OCI-LY7 (cell line): ENCODE measurements around the gene HLX. TPM values are rescaled to one million over a fixed set of nuclear protein-coding genes. Genes with fewer than 3 reads are reported as not detected.

Experiments
- BruUV-seq: library from RNA; stranded (reverse); fragments of 400-500 nt; replicated peaks from 2 replicates; lab custom pipeline; 2021; lab: Mats Ljungman, UMichigan
- CTCF ChIA-PET: fragments of 300-600 bp; sonication (Branson Sonifier 250); formaldehyde crosslinking; loops from one replicate; lab custom pipeline; 2022; ENCODE audit warnings: antibody characterized with exemption; ENCODE audit not compliant: unreplicated experiment; lab: Charles Lee
- POLR2A ChIA-PET: fragments of 300-600 bp; sonication (Branson Sonifier 250); formaldehyde crosslinking; loops from one replicate; lab custom pipeline; 2022; ENCODE audit warnings: antibody characterized with exemption; lab: Charles Lee
- DNase-seq: peaks from one replicate; pipeline ENCODE4 v3.0.0-alpha.2; 2015; ENCODE audit warnings: low spot score
- H2AFZ ChIP-seq: fragments of 200-600 bp; sonication (generic), shearing (Covaris generic); 2 replicates; pipeline ENCODE4 v1.6.1; 2014; ENCODE audit warnings: mild to moderate bottlenecking, antibody characterized with exemption, low read length, moderate library complexity
- H3K27ac ChIP-seq: fragments of 200-600 bp; sonication (generic); 2 replicates; pipeline ENCODE4 v1.5.1; 2014; ENCODE audit warnings: mixed run types, low read depth, mild to moderate bottlenecking, moderate library complexity, low read length, inconsistent platforms; ENCODE audit not compliant: poor library complexity, severe bottlenecking
- H3K36me3 ChIP-seq: fragments of 200-600 bp; sonication (generic); 2 replicates; pipeline ENCODE4 v1.6.1; 2014; ENCODE audit warnings: mild to moderate bottlenecking, antibody characterized with exemption, low read length, moderate library complexity, mixed read lengths; ENCODE audit not compliant: insufficient read depth
- H3K4me1 ChIP-seq: fragments of 200-600 bp; sonication (generic); 2 replicates; pipeline ENCODE4 v1.5.1; 2014; ENCODE audit warnings: mild to moderate bottlenecking, low read length; ENCODE audit not compliant: insufficient read depth, poor library complexity, severe bottlenecking
- H3K4me2 ChIP-seq: fragments of 200-600 bp; sonication (generic); 2 replicates; pipeline ENCODE4 v1.6.1; 2014; ENCODE audit warnings: mild to moderate bottlenecking, low read length
- H3K4me3 ChIP-seq: fragments of 200-600 bp; sonication (generic); 2 replicates; pipeline ENCODE4 v1.5.1; 2014; ENCODE audit warnings: mild to moderate bottlenecking, low read depth, low read length; ENCODE audit not compliant: poor library complexity, severe bottlenecking
- H3K79me2 ChIP-seq: fragments of 200-600 bp; sonication (generic); 2 replicates; pipeline ENCODE4 v1.6.1; 2016; ENCODE audit warnings: low read depth, mild to moderate bottlenecking, low read length, moderate library complexity, mixed read lengths; ENCODE audit not compliant: insufficient read depth
- H3K9me2 ChIP-seq: fragments of 200-600 bp; sonication (generic); 2 replicates; pipeline ENCODE4 v1.6.1; 2016; ENCODE audit warnings: mild to moderate bottlenecking, low read length, mixed read lengths; ENCODE audit not compliant: insufficient read depth
- H3K9me3 ChIP-seq: fragments of 200-600 bp; sonication (generic); 2 replicates; pipeline ENCODE4 v1.6.1; 2014; ENCODE audit warnings: mild to moderate bottlenecking, mixed run types, low read length, mixed read lengths
- H4K20me1 ChIP-seq: fragments of 200-600 bp; sonication (generic); 2 replicates; pipeline ENCODE4 v1.6.1; 2014; ENCODE audit warnings: mild to moderate bottlenecking, antibody characterized with exemption, low read length, moderate library complexity, mixed read lengths; ENCODE audit not compliant: insufficient read depth
- EZH2phosphoT487 ChIP-seq: fragments of 200-600 bp; sonication (generic); IDR thresholded peaks from 2 replicates; pipeline ENCODE4 v1.6.1; 2018; ENCODE audit warnings: low read depth, borderline replicate concordance, mild to moderate bottlenecking, mixed run types, antibody characterized with exemption, low read length, moderate library complexity, mixed read lengths
- intact Hi-C: fragments of 100-400 bp; cut with micrococcal nuclease; formaldehyde crosslinking; loops from one replicate; pipeline ENCODE4 v1.10.0; 2022; ENCODE audit not compliant: unreplicated experiment
- total RNA-seq, 2 experiments: library from RNA; depleted of rRNA in 1 of 2; stranded (reverse); fragments of >200 nt in 1 of 2; shearing (Covaris generic) in 1 of 2; gene quantifications; 2 replicates each; pipeline ENCODE4 v1.2.3, GENCODE V29; 2014 to 2022
- TF ChIP-seq, protein P1 (sequence below): fragments of 200-600 bp; sonication (generic); conservative IDR thresholded peaks from 2 replicates; pipeline ENCODE4 v1.5.1; 2014; ENCODE audit warnings: mild to moderate bottlenecking, antibody characterized with exemption, low read length, moderate library complexity, mixed read lengths

The HLX gene
- total RNA-seq, 2 experiments from 2014 or later: not detected

DNA sequence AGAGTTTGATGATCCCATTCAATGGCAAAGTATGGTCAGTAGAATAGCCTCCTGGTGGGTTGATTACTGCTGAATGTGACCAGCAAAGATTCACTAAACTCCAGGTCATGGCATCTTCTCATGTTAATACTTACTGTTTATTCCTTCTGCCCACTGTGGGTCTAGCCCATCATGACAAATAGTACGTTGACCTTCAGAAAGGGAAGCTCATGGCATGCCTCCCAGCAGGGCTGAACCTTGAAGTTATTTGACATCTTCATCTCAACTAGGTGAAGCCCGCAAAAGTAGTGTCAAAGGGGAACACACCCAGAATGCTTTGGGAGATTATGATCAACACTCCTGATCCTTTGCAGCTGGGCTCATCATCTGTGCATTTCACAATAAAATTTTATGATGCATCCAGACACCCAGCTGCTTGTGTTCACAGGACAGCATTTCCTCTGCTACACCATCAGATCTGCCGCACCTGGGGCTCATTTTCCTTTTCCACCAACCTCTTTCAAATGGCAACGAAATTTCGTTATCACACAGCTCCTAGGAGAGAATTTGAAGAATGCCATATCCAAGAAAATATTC is 49.6 kb downstream of the HLX start:
- TF ChIP-seq, protein P1, sequence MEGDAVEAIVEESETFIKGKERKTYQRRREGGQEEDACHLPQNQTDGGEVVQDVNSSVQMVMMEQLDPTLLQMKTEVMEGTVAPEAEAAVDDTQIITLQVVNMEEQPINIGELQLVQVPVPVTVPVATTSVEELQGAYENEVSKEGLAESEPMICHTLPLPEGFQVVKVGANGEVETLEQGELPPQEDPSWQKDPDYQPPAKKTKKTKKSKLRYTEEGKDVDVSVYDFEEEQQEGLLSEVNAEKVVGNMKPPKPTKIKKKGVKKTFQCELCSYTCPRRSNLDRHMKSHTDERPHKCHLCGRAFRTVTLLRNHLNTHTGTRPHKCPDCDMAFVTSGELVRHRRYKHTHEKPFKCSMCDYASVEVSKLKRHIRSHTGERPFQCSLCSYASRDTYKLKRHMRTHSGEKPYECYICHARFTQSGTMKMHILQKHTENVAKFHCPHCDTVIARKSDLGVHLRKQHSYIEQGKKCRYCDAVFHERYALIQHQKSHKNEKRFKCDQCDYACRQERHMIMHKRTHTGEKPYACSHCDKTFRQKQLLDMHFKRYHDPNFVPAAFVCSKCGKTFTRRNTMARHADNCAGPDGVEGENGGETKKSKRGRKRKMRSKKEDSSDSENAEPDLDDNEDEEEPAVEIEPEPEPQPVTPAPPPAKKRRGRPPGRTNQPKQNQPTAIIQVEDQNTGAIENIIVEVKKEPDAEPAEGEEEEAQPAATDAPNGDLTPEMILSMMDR: no peak
- TF ChIP-seq EZH2phosphoT487: no peak
- Histone ChIP-seq H3K27ac (no peak overlapping the region), H4K20me1 (no peaks in the 10 kb centered on the region), H3K9me3 (no peaks in the 10 kb centered on the region), H2AFZ (no peak overlapping the region), H3K79me2 (no peaks in the 10 kb centered on the region), H3K4me2 (no peak overlapping the region), H3K9me2 (no peaks in the 10 kb centered on the region), H3K36me3 (no peaks in the 10 kb centered on the region), H3K4me3 (no peak overlapping the region), H3K4me1 (no peaks in the 10 kb centered on the region)
- POLR2A ChIA-PET: interaction anchor here (1.4 to 3.5 kb wide), 2 partner anchors 11 to 13 kb away, joined by 5 to 11 read pairs; no protein-coding TSS in a partner anchor
- CTCF ChIA-PET: no interaction called here
- intact Hi-C loops: no loop called here
- BruUV-seq: no TSS peak
- no peak for DNase-seq

DNA sequence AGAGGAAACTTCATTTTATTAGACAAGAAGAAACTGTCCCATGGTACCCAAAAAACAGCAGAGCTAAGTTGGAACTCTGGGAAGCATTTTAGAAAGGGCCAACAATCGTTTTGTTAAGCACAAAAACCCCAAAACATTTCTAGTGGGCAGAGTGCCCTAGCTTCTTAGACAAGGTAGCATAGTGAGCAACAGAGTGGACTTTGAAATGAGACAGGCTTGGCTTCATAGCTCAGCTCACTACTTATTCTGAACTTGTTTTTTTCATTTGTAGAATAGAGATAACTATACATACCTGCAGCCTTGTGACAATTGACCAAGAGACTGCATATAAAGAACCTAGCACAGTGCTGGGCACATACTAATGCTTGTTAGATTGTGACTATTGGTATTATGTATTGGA is 50.1 kb downstream of the HLX start:
- Histone ChIP-seq H2AFZ (no peak overlapping the region), H3K4me1 (no peaks in the 10 kb centered on the region), H3K36me3 (no peaks in the 10 kb centered on the region), H3K4me3 (no peak overlapping the region), H3K27ac (no peak overlapping the region), H4K20me1 (no peaks in the 10 kb centered on the region), H3K4me2 (no peak overlapping the region), H3K79me2 (no peaks in the 10 kb centered on the region), H3K9me2 (no peaks in the 10 kb centered on the region), H3K9me3 (no peaks in the 10 kb centered on the region)
- DNase-seq: no peak
- POLR2A ChIA-PET: interaction anchor here (1.4 to 3.5 kb wide), 2 partner anchors 11 to 13 kb away, joined by 5 to 11 read pairs; no protein-coding TSS in a partner anchor
- CTCF ChIA-PET: no interaction called here
- intact Hi-C loops: no loop called here
- TF ChIP-seq EZH2phosphoT487: no peak
- TF ChIP-seq, protein P1: no peak
- BruUV-seq: no TSS peak

Other genes starting within 250 kb of the HLX start
- gene C1orf115, start 189.1 kb upstream of the HLX start, total RNA-seq (2014; rRNA removed; shearing (Covaris generic)): not detected in 2 replicates
- not detected in 2 replicates for gene C1orf115, start 189.1 kb upstream of the HLX start, total RNA-seq (2022)
- gene MTARC2, start 131.1 kb upstream of the HLX start, total RNA-seq (2014; rRNA removed; shearing (Covaris generic)): not detected in 2 replicates
- not detected in 2 replicates for gene MTARC2, start 131.1 kb upstream of the HLX start, total RNA-seq (2022)
- not detected in 2 replicates for gene MTARC1, start 92.5 kb upstream of the HLX start, total RNA-seq (2014; rRNA removed; shearing (Covaris generic))
- not detected in 2 replicates for gene MTARC1, start 92.5 kb upstream of the HLX start, total RNA-seq (2022)